D721Med (cell line): ENCODE results near the gene PRKCA.
"Not testable (repeated sequence)": the region's sequence is repeated elsewhere in the genome, so short reads cannot be mapped to it uniquely, and the experiment has no call there.

Source experiments
- DNase-seq: peaks from one replicate; pipeline ENCODE4 v3.0.0; 2011; ENCODE audit warnings: low spot score; ENCODE audit not compliant: insufficient read length
- FAIRE-seq: peaks from 2 replicates; lab custom pipeline; 2011; peaks lifted over from hg19 to GRCh38; lab: Jason Lieb, UNC
- CTCF ChIP-seq: IDR thresholded peaks from 2 replicates; pipeline ENCODE4 v1.5.1; 2012; ENCODE audit warnings: mild to moderate bottlenecking, control low read depth; ENCODE audit not compliant: insufficient read depth; ENCODE audit errors: missing control alignments

PRKCA gene

GRCh38 chr17:66354472-66354871 lies 52.1 kb downstream of the PRKCA start:
- TF ChIP-seq CTCF = no peak
- no peak for FAIRE-seq

GRCh38 chr17:66354981-66355380 lies 52.6 kb downstream of the PRKCA start:
- DNase-seq (no peak), FAIRE-seq (no peak)
- no peak for TF ChIP-seq CTCF

More at GRCh38 chr17:66354472-66354871, 52.1 kb downstream of the PRKCA start:
- peak; percentile 51 for DNase-seq

- TF ChIP-seq CTCF = no peak
- FAIRE-seq (no peak), DNase-seq (no peak)
These were observed 53.1 kb downstream of the PRKCA start for GRCh38 chr17:66355510-66355909.

- no peak for TF ChIP-seq CTCF
- no peak for FAIRE-seq
- no peak for DNase-seq
These were observed 54.6 kb downstream of the PRKCA start for GRCh38 chr17:66357037-66357436.

- DNase-seq = no peak
- no peak for FAIRE-seq
- no peak for TF ChIP-seq CTCF
These were observed 56.9 kb downstream of the PRKCA start for GRCh38 chr17:66359351-66359750.

- not testable (repeated sequence) for DNase-seq, FAIRE-seq
These were observed 58.6 kb downstream of the PRKCA start for GRCh38 chr17:66360961-66361565.

GRCh38 chr17:66364508-66364907 lies 62.1 kb downstream of the PRKCA start:
- FAIRE-seq = no peak
- no peak for DNase-seq
- no peak for TF ChIP-seq CTCF
